PFSK-1 (cell line): ENCODE results near the gene KCNMA1.

Experiments used
- FOXP2 ChIP-seq: optimal IDR thresholded peaks from 2 replicates; pipeline ENCODE3; 2011; ENCODE audit warnings: borderline replicate concordance, control low read depth, inconsistent platforms; ENCODE audit not compliant: insufficient read depth; ENCODE audit errors: extremely low read length, extremely low read depth
- POLR2AphosphoS5 ChIP-seq: IDR thresholded peaks from 2 replicates; pipeline ENCODE4 v1.6.1; 2012; ENCODE audit warnings: low read depth, mild to moderate bottlenecking, control low read depth, low read length, moderate library complexity
- TAF1 ChIP-seq: IDR thresholded peaks from 2 replicates; pipeline ENCODE4 v1.6.1; 2012; ENCODE audit warnings: low read length, control low read depth, borderline replicate concordance; ENCODE audit not compliant: insufficient read depth
- TF ChIP-seq, protein P1 (sequence below), 2 experiments: IDR thresholded peaks; 2 replicates each; pipeline versions ENCODE4 v1.6.1 to v1.8.0; 2011 to 2012; ENCODE audit warnings: low read depth in 2 of 2, low read length in 2 of 2, control low read depth in 1 of 2, inconsistent platforms in 1 of 2, mild to moderate bottlenecking in 1 of 2, moderate library complexity in 1 of 2; ENCODE audit not compliant: insufficient read depth in 1 of 2

GRCh38 chr10:76959111-76959510 lies 678.5 kb downstream of the KCNMA1 start:
- no peak for TF ChIP-seq TAF1
- TF ChIP-seq POLR2AphosphoS5, result no peak
- no peak for TF ChIP-seq FOXP2
- TF ChIP-seq, protein P1, sequence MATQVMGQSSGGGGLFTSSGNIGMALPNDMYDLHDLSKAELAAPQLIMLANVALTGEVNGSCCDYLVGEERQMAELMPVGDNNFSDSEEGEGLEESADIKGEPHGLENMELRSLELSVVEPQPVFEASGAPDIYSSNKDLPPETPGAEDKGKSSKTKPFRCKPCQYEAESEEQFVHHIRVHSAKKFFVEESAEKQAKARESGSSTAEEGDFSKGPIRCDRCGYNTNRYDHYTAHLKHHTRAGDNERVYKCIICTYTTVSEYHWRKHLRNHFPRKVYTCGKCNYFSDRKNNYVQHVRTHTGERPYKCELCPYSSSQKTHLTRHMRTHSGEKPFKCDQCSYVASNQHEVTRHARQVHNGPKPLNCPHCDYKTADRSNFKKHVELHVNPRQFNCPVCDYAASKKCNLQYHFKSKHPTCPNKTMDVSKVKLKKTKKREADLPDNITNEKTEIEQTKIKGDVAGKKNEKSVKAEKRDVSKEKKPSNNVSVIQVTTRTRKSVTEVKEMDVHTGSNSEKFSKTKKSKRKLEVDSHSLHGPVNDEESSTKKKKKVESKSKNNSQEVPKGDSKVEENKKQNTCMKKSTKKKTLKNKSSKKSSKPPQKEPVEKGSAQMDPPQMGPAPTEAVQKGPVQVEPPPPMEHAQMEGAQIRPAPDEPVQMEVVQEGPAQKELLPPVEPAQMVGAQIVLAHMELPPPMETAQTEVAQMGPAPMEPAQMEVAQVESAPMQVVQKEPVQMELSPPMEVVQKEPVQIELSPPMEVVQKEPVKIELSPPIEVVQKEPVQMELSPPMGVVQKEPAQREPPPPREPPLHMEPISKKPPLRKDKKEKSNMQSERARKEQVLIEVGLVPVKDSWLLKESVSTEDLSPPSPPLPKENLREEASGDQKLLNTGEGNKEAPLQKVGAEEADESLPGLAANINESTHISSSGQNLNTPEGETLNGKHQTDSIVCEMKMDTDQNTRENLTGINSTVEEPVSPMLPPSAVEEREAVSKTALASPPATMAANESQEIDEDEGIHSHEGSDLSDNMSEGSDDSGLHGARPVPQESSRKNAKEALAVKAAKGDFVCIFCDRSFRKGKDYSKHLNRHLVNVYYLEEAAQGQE (IDR thresholded peaks at IDR 0.05; ENCODE audit: insufficient read depth in 1 of 2, low read depth in 2 of 2, low read length in 2 of 2), result no peak
